K562 (cell line): ENCODE measurements around the gene OR4K14. TPM values are rescaled to one million over a fixed set of nuclear protein-coding genes. Genes with fewer than 3 reads are reported as not detected.

Experiments used
- ARHGAP35 ChIP-seq: fragments of 450-650 bp; IDR thresholded peaks from 2 replicates; pipeline ENCODE4 v1.6.1; 2018; ENCODE audit not compliant: partially characterized antibody
- BACH1 ChIP-seq: fragments of 200-800 bp; sonication (Bioruptor generic); IDR thresholded peaks from 2 replicates; pipeline ENCODE4 v1.6.1; 2016; ENCODE audit warnings: missing genetic modification characterization, missing compliant biosample characterization
- BRD4 ChIP-seq: fragments of 200-600 bp; sonication (generic); IDR thresholded peaks from 2 replicates; pipeline ENCODE4 v1.6.1; 2017; ENCODE audit warnings: inconsistent platforms
- CCAR2 ChIP-seq: fragments of 200-400 bp; formaldehyde crosslinking; IDR thresholded peaks from 2 replicates; pipeline ENCODE4 v1.6.1; 2017; ENCODE audit warnings: mild to moderate bottlenecking, low read depth, low read length
- CREB5 ChIP-seq: fragments of 250-450 bp; sonication (Bioruptor Pico); IDR thresholded peaks from 2 replicates; pipeline ENCODE4 v1.5.0; 2020; ENCODE audit warnings: mild to moderate bottlenecking
- DPF2 ChIP-seq: fragments of 450-650 bp; IDR thresholded peaks from 2 replicates; pipeline ENCODE4 v1.6.1; 2016
- FOXM1 ChIP-seq, 2 experiments: fragments of 450-650 bp in 1 of 2; sonication (generic) in 1 of 2; formaldehyde crosslinking in 1 of 2; IDR thresholded peaks; 2 replicates each; pipeline versions ENCODE4 v1.6.1 to v1.9.0; 2017 to 2022; ENCODE audit warnings: low read depth in 2 of 2, mild to moderate bottlenecking in 2 of 2, missing genetic modification reagents in 1 of 2, moderate library complexity in 1 of 2
- GABPB1 ChIP-seq: sonication (generic); formaldehyde crosslinking; IDR thresholded peaks from 2 replicates; pipeline ENCODE4 v1.8.0; 2022; ENCODE audit warnings: mild to moderate bottlenecking, missing genetic modification reagents
- GATA2 ChIP-seq: sonication (generic); formaldehyde crosslinking; IDR thresholded peaks from 2 replicates; pipeline ENCODE4 v1.4.0; 2020; ENCODE audit warnings: mild to moderate bottlenecking, missing genetic modification reagents
- KAT7 ChIP-seq: sonication (generic); formaldehyde crosslinking; IDR thresholded peaks from 2 replicates; pipeline ENCODE4 v1.8.0; 2022; ENCODE audit warnings: missing genetic modification reagents, mild to moderate bottlenecking, borderline replicate concordance
- MEIS2 ChIP-seq: fragments of 450-650 bp; IDR thresholded peaks from 2 replicates; pipeline ENCODE4 v1.6.1; 2014; ENCODE audit warnings: mild to moderate bottlenecking; ENCODE audit not compliant: partially characterized antibody
- MTF1 ChIP-seq: fragments of 250-450 bp; sonication (Bioruptor Pico); IDR thresholded peaks from 2 replicates; pipeline ENCODE4 v1.9.0; 2021; ENCODE audit warnings: moderate library complexity, mild to moderate bottlenecking, inconsistent platforms, borderline replicate concordance
- NFE2 ChIP-seq: IDR thresholded peaks from 2 replicates; pipeline ENCODE4 v1.6.1; 2014; ENCODE audit warnings: antibody characterized with exemption, low read depth
- NFYB ChIP-seq: IDR thresholded peaks from 2 replicates; pipeline ENCODE4 v1.6.1; 2011; ENCODE audit warnings: mild to moderate bottlenecking, moderate library complexity; ENCODE audit not compliant: insufficient read length; ENCODE audit errors: extremely low read depth
- RBM22 ChIP-seq: fragments of 200-400 bp; formaldehyde crosslinking; IDR thresholded peaks from 2 replicates; pipeline ENCODE4 v1.6.1; 2018; ENCODE audit warnings: low read length, low read depth; ENCODE audit not compliant: poor library complexity, severe bottlenecking
- RCOR1 ChIP-seq, 2 experiments: IDR thresholded peaks; 2 replicates each; pipeline ENCODE4 v1.6.1; 2012; ENCODE audit warnings: low read depth in 2 of 2, low read length in 2 of 2, borderline replicate concordance in 1 of 2, improper control_type of control experiment in 1 of 2
- RFX5 ChIP-seq: IDR thresholded peaks from 2 replicates; pipeline ENCODE4 v1.6.1; 2011; ENCODE audit warnings: low read depth, mild to moderate bottlenecking, improper control_type of control experiment, low read length
- TAF15 ChIP-seq: fragments of 200-400 bp; formaldehyde crosslinking; IDR thresholded peaks from 2 replicates; pipeline ENCODE4 v1.6.1; 2017; ENCODE audit warnings: mild to moderate bottlenecking, low read depth, low read length, moderate library complexity
- TCF7L2 ChIP-seq: fragments of 150-350 bp; IDR thresholded peaks from 2 replicates; pipeline ENCODE4 v1.6.1; 2016; ENCODE audit warnings: low read depth, mild to moderate bottlenecking, low read length, moderate library complexity
- ZNF785 ChIP-seq: fragments of 250-450 bp; sonication (Bioruptor Pico); IDR thresholded peaks from 2 replicates; pipeline ENCODE4 v1.4.0; 2020; ENCODE audit warnings: mild to moderate bottlenecking
- polyA plus RNA-seq, 8 experiments: library from polyadenylated mRNA; depleted of rRNA in 4 of 8; stranded (reverse) in 5 of 8; unstranded in 3 of 8; fragments of >200 nt; fragmentation: Nextera tagmentation in 2 of 8; fragmentation: Illumina TruSeq in 1 of 8; extraction: Ambion mirVana in 2 of 8; extraction: Trizol in 1 of 8; gene quantifications; 2 replicates each; pipeline versions ENCODE4 v1.2.1 to v1.2.3, GENCODE V29; 2011 to 2014; ENCODE audit warnings: inconsistent platforms in 1 of 8, missing spikeins in 1 of 8
- total RNA-seq, 7 experiments: library from RNA; depleted of rRNA in 6 of 7; stranded (reverse); fragments of >200 nt in 6 of 7; fragmentation: Illumina TruSeq in 2 of 7; extraction: Trizol in 2 of 7; gene quantifications; 2 replicates each; pipeline versions ENCODE4 v1.2.1 to v1.2.3, GENCODE V29; 2011 to 2021; ENCODE audit warnings: low replicate concordance in 1 of 7
- TF ChIP-seq, protein P1 (sequence below): fragments of 250-450 bp; sonication (Bioruptor Pico); IDR thresholded peaks from 2 replicates; pipeline ENCODE4 v1.8.0; 2021; ENCODE audit warnings: mild to moderate bottlenecking, moderate library complexity
- TF ChIP-seq, protein P2 (sequence below): sonication (generic); formaldehyde crosslinking; IDR thresholded peaks from 2 replicates; pipeline ENCODE4 v1.8.1; 2022; ENCODE audit warnings: missing genetic modification reagents
- TF ChIP-seq, protein P3 (sequence below): sonication (generic); formaldehyde crosslinking; IDR thresholded peaks from 2 replicates; pipeline ENCODE4 v1.8.0; 2022; ENCODE audit warnings: mild to moderate bottlenecking, missing genetic modification reagents, borderline replicate concordance
- TF ChIP-seq, protein P4 (sequence below): fragments of 250-450 bp; sonication (Bioruptor Pico); IDR thresholded peaks from 2 replicates; pipeline ENCODE4 v1.8.0; 2022; ENCODE audit warnings: moderate library complexity, mild to moderate bottlenecking, inconsistent platforms

OR4K14 gene
- total and polyA plus RNA-seq, 9 of the 15 experiments (the other 6 are each of a cell fraction or from before 2014, with no cell fraction given), result not detected

DNA sequence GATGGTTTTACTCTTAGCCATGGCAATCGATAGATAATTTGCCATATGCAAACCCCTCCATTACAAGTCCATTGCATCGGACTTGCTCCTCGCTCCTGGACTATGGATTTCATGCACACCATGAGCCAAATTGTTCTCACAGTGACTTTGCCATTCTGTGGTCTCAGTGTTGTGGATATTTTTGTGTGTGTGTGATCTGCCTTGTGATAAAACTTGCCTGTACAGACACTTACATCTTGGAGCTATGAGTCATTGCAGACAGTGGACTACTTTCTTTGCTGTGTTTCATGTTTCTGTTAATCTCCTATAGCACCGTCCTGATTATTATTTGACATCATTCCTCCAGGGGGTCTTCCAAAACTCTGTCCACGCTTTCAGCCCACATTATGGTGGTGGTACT is 25.1 kb upstream of the OR4K14 start (continued):
- TF ChIP-seq GABPB1 (CRISPR knock-in tag) (no peak), TCF7L2 (no peak), FOXM1 (IDR thresholded peaks at IDR 0.05; ENCODE audit: low read depth) (no peak), FOXM1 (CRISPR knock-in tag; IDR thresholded peaks at IDR 0.05; ENCODE audit: low read depth) (no peak), GATA2 (CRISPR knock-in tag) (peak; percentile 69), TAF15 (no peak), BRD4 (no peak), ARHGAP35 (no peak), BACH1 (tag) (no peak), RCOR1 (IDR thresholded peaks at IDR 0.05; ENCODE audit: borderline replicate concordance in 1 of 2, low read depth in 2 of 2, low read length in 2 of 2) (no peak), RBM22 (no peak), DPF2 (peak; percentile 61; the same call in 1 of the 2 replicates), MEIS2 (no peak), NFE2 (peak; percentile 58), ZNF785 (CRISPR knock-in tag) (no peak), MTF1 (no peak), CCAR2 (no peak), KAT7 (CRISPR knock-in tag) (no peak), RFX5 (no peak), NFYB (no peak), CREB5 (CRISPR knock-in tag) (no peak)
- TF ChIP-seq, protein P1, sequence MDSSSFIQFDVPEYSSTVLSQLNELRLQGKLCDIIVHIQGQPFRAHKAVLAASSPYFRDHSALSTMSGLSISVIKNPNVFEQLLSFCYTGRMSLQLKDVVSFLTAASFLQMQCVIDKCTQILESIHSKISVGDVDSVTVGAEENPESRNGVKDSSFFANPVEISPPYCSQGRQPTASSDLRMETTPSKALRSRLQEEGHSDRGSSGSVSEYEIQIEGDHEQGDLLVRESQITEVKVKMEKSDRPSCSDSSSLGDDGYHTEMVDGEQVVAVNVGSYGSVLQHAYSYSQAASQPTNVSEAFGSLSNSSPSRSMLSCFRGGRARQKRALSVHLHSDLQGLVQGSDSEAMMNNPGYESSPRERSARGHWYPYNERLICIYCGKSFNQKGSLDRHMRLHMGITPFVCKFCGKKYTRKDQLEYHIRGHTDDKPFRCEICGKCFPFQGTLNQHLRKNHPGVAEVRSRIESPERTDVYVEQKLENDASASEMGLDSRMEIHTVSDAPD (CRISPR knock-in tag), result no peak
- TF ChIP-seq, protein P2, sequence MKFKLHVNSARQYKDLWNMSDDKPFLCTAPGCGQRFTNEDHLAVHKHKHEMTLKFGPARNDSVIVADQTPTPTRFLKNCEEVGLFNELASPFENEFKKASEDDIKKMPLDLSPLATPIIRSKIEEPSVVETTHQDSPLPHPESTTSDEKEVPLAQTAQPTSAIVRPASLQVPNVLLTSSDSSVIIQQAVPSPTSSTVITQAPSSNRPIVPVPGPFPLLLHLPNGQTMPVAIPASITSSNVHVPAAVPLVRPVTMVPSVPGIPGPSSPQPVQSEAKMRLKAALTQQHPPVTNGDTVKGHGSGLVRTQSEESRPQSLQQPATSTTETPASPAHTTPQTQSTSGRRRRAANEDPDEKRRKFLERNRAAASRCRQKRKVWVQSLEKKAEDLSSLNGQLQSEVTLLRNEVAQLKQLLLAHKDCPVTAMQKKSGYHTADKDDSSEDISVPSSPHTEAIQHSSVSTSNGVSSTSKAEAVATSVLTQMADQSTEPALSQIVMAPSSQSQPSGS (CRISPR knock-in tag), result no peak
- TF ChIP-seq, protein P3, sequence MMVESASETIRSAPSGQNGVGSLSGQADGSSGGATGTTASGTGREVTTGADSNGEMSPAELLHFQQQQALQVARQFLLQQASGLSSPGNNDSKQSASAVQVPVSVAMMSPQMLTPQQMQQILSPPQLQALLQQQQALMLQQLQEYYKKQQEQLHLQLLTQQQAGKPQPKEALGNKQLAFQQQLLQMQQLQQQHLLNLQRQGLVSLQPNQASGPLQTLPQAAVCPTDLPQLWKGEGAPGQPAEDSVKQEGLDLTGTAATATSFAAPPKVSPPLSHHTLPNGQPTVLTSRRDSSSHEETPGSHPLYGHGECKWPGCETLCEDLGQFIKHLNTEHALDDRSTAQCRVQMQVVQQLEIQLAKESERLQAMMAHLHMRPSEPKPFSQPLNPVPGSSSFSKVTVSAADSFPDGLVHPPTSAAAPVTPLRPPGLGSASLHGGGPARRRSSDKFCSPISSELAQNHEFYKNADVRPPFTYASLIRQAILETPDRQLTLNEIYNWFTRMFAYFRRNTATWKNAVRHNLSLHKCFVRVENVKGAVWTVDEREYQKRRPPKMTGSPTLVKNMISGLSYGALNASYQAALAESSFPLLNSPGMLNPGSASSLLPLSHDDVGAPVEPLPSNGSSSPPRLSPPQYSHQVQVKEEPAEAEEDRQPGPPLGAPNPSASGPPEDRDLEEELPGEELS, result no peak
- TF ChIP-seq, protein P4, sequence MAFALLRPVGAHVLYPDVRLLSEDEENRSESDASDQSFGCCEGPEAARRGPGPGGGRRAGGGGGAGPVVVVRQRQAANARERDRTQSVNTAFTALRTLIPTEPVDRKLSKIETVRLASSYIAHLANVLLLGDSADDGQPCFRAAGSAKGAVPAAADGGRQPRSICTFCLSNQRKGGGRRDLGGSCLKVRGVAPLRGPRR, result no peak
